Astrocyte (in vitro differentiated cells and primary cell): ENCODE measurements around the gene CAV1. TPM values are rescaled to one million over a fixed set of nuclear protein-coding genes. Genes with fewer than 3 reads are reported as not detected.
"Not testable (repeated sequence)": the region's sequence is repeated elsewhere in the genome, so short reads cannot be mapped to it uniquely, and the experiment has no call there.

Source experiments
- DNase-seq: peaks from one replicate; pipeline ENCODE4 v3.0.0-alpha.2; 2010; ENCODE audit warnings: low read depth
- FAIRE-seq: peaks from 2 replicates; lab custom pipeline; 2011; peaks lifted over from hg19 to GRCh38; lab: Jason Lieb, UNC
- H2AFZ ChIP-seq: 2 replicates; pipeline ENCODE4 v1.6.0; 2012; ENCODE audit warnings: low read depth, low read length, inconsistent platforms
- H3K27ac ChIP-seq: 2 replicates; pipeline ENCODE4 v1.5.1; 2011; ENCODE audit warnings: low read depth, low read length, inconsistent platforms
- H3K27me3 ChIP-seq: 2 replicates; pipeline ENCODE4 v1.6.0; 2011; ENCODE audit warnings: low read length, inconsistent platforms; ENCODE audit not compliant: insufficient read depth
- H3K36me3 ChIP-seq: 2 replicates; pipeline ENCODE4 v1.5.1; 2011; ENCODE audit warnings: low read length, inconsistent platforms; ENCODE audit not compliant: insufficient read depth
- H3K4me1 ChIP-seq: 2 replicates; pipeline ENCODE4 v1.5.1; 2011; ENCODE audit warnings: low read length, inconsistent platforms; ENCODE audit not compliant: insufficient read depth
- H3K4me2 ChIP-seq: 2 replicates; pipeline ENCODE4 v1.6.0; 2012; ENCODE audit warnings: low read length, inconsistent platforms
- H3K4me3 ChIP-seq: 2 replicates; pipeline ENCODE4 v1.5.1; 2011; ENCODE audit warnings: low read depth, mild to moderate bottlenecking, low read length, inconsistent platforms; ENCODE audit not compliant: insufficient read depth
- H3K79me2 ChIP-seq: 2 replicates; pipeline ENCODE4 v1.6.0; 2012; ENCODE audit warnings: mild to moderate bottlenecking, low read length, inconsistent platforms; ENCODE audit not compliant: insufficient read depth
- H3K9ac ChIP-seq: 2 replicates; pipeline ENCODE4 v1.6.0; 2012; ENCODE audit warnings: mild to moderate bottlenecking, low read length, inconsistent platforms
- H3K9me3 ChIP-seq: 2 replicates; pipeline ENCODE4 v1.5.1; 2012; ENCODE audit warnings: low read depth, mild to moderate bottlenecking, low read length, inconsistent platforms; ENCODE audit not compliant: insufficient read depth
- H4K20me1 ChIP-seq: 2 replicates; pipeline ENCODE4 v1.6.0; 2012; ENCODE audit warnings: low read length, inconsistent platforms; ENCODE audit not compliant: insufficient read depth
- H3K27ac Mint-ChIP-seq: one replicate; pipeline ENCODE4 v1.8.0; 2021; ENCODE audit warnings: mild to moderate bottlenecking, mixed read lengths; ENCODE audit not compliant: unreplicated experiment
- H3K27me3 Mint-ChIP-seq: one replicate; pipeline ENCODE4 v1.8.0; 2021; ENCODE audit warnings: low read depth, mixed read lengths; ENCODE audit not compliant: unreplicated experiment
- H3K36me3 Mint-ChIP-seq: one replicate; pipeline ENCODE4 v1.8.0; 2021; ENCODE audit warnings: low read depth, mixed read lengths; ENCODE audit not compliant: unreplicated experiment
- H3K4me1 Mint-ChIP-seq: one replicate; pipeline ENCODE4 v1.8.0; 2021; ENCODE audit warnings: low read depth, mixed read lengths; ENCODE audit not compliant: unreplicated experiment
- H3K4me3 Mint-ChIP-seq: one replicate; pipeline ENCODE4 v1.8.0; 2021; ENCODE audit warnings: mild to moderate bottlenecking, moderate library complexity, mixed read lengths; ENCODE audit not compliant: unreplicated experiment
- H3K9me3 Mint-ChIP-seq: one replicate; pipeline ENCODE4 v1.8.0; 2021; ENCODE audit warnings: mild to moderate bottlenecking, mixed read lengths; ENCODE audit not compliant: unreplicated experiment
- CTCF ChIP-seq: IDR thresholded peaks from 2 replicates; pipeline ENCODE4 v1.5.1; 2011; ENCODE audit warnings: low read depth, mild to moderate bottlenecking, inconsistent platforms, low read length, moderate library complexity; ENCODE audit not compliant: insufficient read depth
- EZH2 ChIP-seq: IDR thresholded peaks from 2 replicates; pipeline ENCODE4 v1.6.1; 2012; ENCODE audit warnings: mild to moderate bottlenecking, low read length, inconsistent platforms; ENCODE audit not compliant: insufficient read depth
- total RNA-seq: library from RNA; stranded (reverse); gene quantifications from 2 replicates; pipeline ENCODE4 v1.2.1, GENCODE V29; 2021

The CAV1 gene
- total RNA-seq, 1 donor from 2014 or later, result 472 TPM

- Histone ChIP-seq H4K20me1 (no peaks in the 10 kb centered on the region), H3K4me3 (no peak overlapping the region), H3K4me1 (peaks cover 29% of the 10 kb centered on the region), H3K36me3 (no peaks in the 10 kb centered on the region), H2AFZ (no peak overlapping the region), H3K27ac (no peak overlapping the region), H3K27me3 (no peaks in the 10 kb centered on the region), H3K79me2 (no peaks in the 10 kb centered on the region), H3K9me3 (no peaks in the 10 kb centered on the region), H3K4me2 (no peak overlapping the region), H3K9ac (no peak overlapping the region)
- Mint-ChIP-seq H3K4me1 (peaks cover 27% of the 10 kb centered on the region), H3K27ac (no peak overlapping the region), H3K36me3 (no peaks in the 10 kb centered on the region), H3K4me3 (no peak overlapping the region), H3K27me3 (no peaks in the 10 kb centered on the region), H3K9me3 (no peaks in the 10 kb centered on the region)
- peak; percentile 32 for DNase-seq
- FAIRE-seq, result no peak
- TF ChIP-seq EZH2 (no peak), CTCF (no peak)
Measured at GRCh38 chr7:116584721-116585120, 59.9 kb downstream of the CAV1 start.

DNA sequence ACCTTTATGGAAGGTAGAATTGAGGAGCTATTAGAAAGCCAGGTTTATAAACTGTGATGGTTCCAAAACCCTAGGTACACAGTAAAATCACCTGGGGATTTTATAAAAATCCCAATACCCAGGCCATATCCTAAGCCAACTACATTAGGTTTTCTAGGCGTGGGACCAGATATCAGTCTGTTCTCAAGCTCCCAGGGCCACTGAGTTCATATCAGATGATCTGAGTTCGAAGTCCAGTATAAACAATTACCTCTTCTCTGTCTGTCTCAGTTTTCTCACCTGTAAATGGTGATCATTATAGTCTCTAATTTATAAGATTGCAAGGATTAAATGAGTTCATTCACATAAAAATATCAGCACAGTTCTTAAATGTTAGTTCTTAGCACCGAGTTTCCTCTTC, 60.6 kb downstream of the CAV1 start:
- no peak overlapping the region for H3K27ac Mint-ChIP-seq
- H3K9me3 ChIP-seq, result no peaks in the 10 kb centered on the region
- H3K27ac ChIP-seq, result no peak overlapping the region
- no peaks in the 10 kb centered on the region for H3K36me3 ChIP-seq
- no peaks in the 10 kb centered on the region for H4K20me1 ChIP-seq
- H3K4me3 Mint-ChIP-seq, result no peak overlapping the region
- DNase-seq (no peak), FAIRE-seq (no peak)
- no peak overlapping the region for H2AFZ ChIP-seq
- TF ChIP-seq CTCF, result no peak
- no peak for TF ChIP-seq EZH2
- H3K4me2 ChIP-seq, result no peak overlapping the region
- H3K4me1 Mint-ChIP-seq, result peaks cover 27% of the 10 kb centered on the region
- H3K4me3 ChIP-seq, result no peak overlapping the region
- no peak overlapping the region for H3K9ac ChIP-seq
- H3K27me3 ChIP-seq, result no peaks in the 10 kb centered on the region
- peaks cover 29% of the 10 kb centered on the region for H3K4me1 ChIP-seq
- no peaks in the 10 kb centered on the region for H3K27me3 Mint-ChIP-seq
- H3K36me3 Mint-ChIP-seq, result no peaks in the 10 kb centered on the region
- no peaks in the 10 kb centered on the region for H3K9me3 Mint-ChIP-seq
- no peaks in the 10 kb centered on the region for H3K79me2 ChIP-seq

GRCh38 chr7:116585967-116586366, 61.1 kb downstream of the CAV1 start:
- Mint-ChIP-seq H3K36me3 (no peaks in the 10 kb centered on the region), H3K27me3 (no peaks in the 10 kb centered on the region), H3K4me3 (no peak overlapping the region), H3K9me3 (no peaks in the 10 kb centered on the region), H3K4me1 (peaks cover 27% of the 10 kb centered on the region), H3K27ac (no peak overlapping the region)
- no peak overlapping the region for H2AFZ ChIP-seq
- no peak for FAIRE-seq
- no peaks in the 10 kb centered on the region for H3K36me3 ChIP-seq
- no peak overlapping the region for H3K27ac ChIP-seq
- no peaks in the 10 kb centered on the region for H4K20me1 ChIP-seq
- no peaks in the 10 kb centered on the region for H3K27me3 ChIP-seq
- H3K4me1 ChIP-seq, result peaks cover 29% of the 10 kb centered on the region
- no peak overlapping the region for H3K4me2 ChIP-seq
- H3K9ac ChIP-seq, result no peak overlapping the region
- H3K79me2 ChIP-seq, result no peaks in the 10 kb centered on the region
- DNase-seq, result no peak
- no peak overlapping the region for H3K4me3 ChIP-seq
- TF ChIP-seq EZH2 (no peak), CTCF (no peak)
- H3K9me3 ChIP-seq, result no peaks in the 10 kb centered on the region

GRCh38 chr7:116587200-116587599, 62.4 kb downstream of the CAV1 start:
- H3K4me1 ChIP-seq, result peaks cover 23% of the 10 kb centered on the region
- not testable (repeated sequence) for H3K4me3 Mint-ChIP-seq, H3K4me2 ChIP-seq, H3K27ac ChIP-seq, H3K36me3 Mint-ChIP-seq, H3K27me3 Mint-ChIP-seq, FAIRE-seq, H4K20me1 ChIP-seq, H2AFZ ChIP-seq, DNase-seq, H3K27me3 ChIP-seq, H3K79me2 ChIP-seq, H3K9me3 Mint-ChIP-seq, H3K9me3 ChIP-seq, H3K9ac ChIP-seq, H3K27ac Mint-ChIP-seq, H3K36me3 ChIP-seq, H3K4me3 ChIP-seq
- H3K4me1 Mint-ChIP-seq, result peaks cover 27% of the 10 kb centered on the region
